ENCODE data around the gene COPG1. TPM values are rescaled to one million over a fixed set of nuclear protein-coding genes. Genes with fewer than 3 reads are reported as not detected.

The COPG1 gene
- total and polyA plus RNA-seq, 9 of the 15 experiments (the other 6 are each of a cell fraction or from before 2014, with no cell fraction given): 40.3 to 105 (median 62.4) TPM

- TF ChIP-seq ZNF589 (CRISPR knock-in tag; IDR thresholded peaks at IDR 0.05; ENCODE audit: low read depth): peak; percentile 49; the same call in 1 of the 2 replicates
- TF ChIP-seq NONO (IDR thresholded peaks at IDR 0.05; ENCODE audit: low read depth in 2 of 2, low read length in 1 of 2): no peak
- no peak for TF ChIP-seq IRF9 (tag; IDR thresholded peaks at IDR 0.05)
- no peak for TF ChIP-seq U2AF1 (optimal IDR thresholded peaks at IDR 0.05; ENCODE audit: low read depth, low read length)
- no peak for TF ChIP-seq CSDE1 (IDR thresholded peaks at IDR 0.05)
- no peak for TF ChIP-seq RB1 (IDR thresholded peaks at IDR 0.05; ENCODE audit: low read depth)
- no peak for TF ChIP-seq CTBP1 (IDR thresholded peaks at IDR 0.05; ENCODE audit: borderline replicate concordance)
- no peak for TF ChIP-seq PRMT5 (CRISPR knock-in tag; IDR thresholded peaks at IDR 0.05)
- TF ChIP-seq ZNF174 (CRISPR knock-in tag; IDR thresholded peaks at IDR 0.05): no peak
- TF ChIP-seq MAFF (IDR thresholded peaks at IDR 0.05; ENCODE audit: low read length): no peak
- no peak for TF ChIP-seq TARDBP (IDR thresholded peaks at IDR 0.05)
- TF ChIP-seq RBFOX2 (IDR thresholded peaks at IDR 0.05; ENCODE audit: low read depth, low read length): no peak
- TF ChIP-seq TSHZ1 (CRISPR knock-in tag; IDR thresholded peaks at IDR 0.05): no peak
- TF ChIP-seq PTBP1 (IDR thresholded peaks at IDR 0.05; ENCODE audit: low read depth, low read length): no peak
- TF ChIP-seq CBFA2T2 (conservative IDR thresholded peaks at IDR 0.05): no peak
- no peak for TF ChIP-seq U2AF2 (optimal IDR thresholded peaks at IDR 0.05; ENCODE audit: low read depth, low read length)
- no peak for TF ChIP-seq POLR3A (IDR thresholded peaks at IDR 0.05; ENCODE audit: borderline replicate concordance, extremely low read depth, insufficient read depth, insufficient read length)
- no peak for TF ChIP-seq PHB (CRISPR knock-in tag; IDR thresholded peaks at IDR 0.05)
- TF ChIP-seq FUS (optimal IDR thresholded peaks at IDR 0.05; ENCODE audit: low read depth, low read length): no peak
- TF ChIP-seq E2F6 (IDR thresholded peaks at IDR 0.05; ENCODE audit: borderline replicate concordance in 1 of 2, extremely low read depth in 1 of 2, insufficient read depth in 1 of 2, insufficient read length in 1 of 2, low read depth in 1 of 2, low read length in 1 of 2, poor library complexity in 1 of 2, severe bottlenecking in 1 of 2): no peak
- no peak for TF ChIP-seq DIDO1 (tag; IDR thresholded peaks at IDR 0.05; ENCODE audit: low read depth)
- TF ChIP-seq ZNF699 (CRISPR knock-in tag; IDR thresholded peaks at IDR 0.05; ENCODE audit: insufficient replicate concordance): no peak
- no peak for TF ChIP-seq KAT8 (IDR thresholded peaks at IDR 0.05; ENCODE audit: low read depth)
Observed at GRCh38 chr3:129230311-129231019, 18.9 kb upstream of the COPG1 start (continued).

All from K562 (cell line).